ENCODE data around the gene ATP2B1.
A peak's percentile ranks its signal among the peaks of the same experiment; 100 is the strongest.

ATP2B1 gene

DNA sequence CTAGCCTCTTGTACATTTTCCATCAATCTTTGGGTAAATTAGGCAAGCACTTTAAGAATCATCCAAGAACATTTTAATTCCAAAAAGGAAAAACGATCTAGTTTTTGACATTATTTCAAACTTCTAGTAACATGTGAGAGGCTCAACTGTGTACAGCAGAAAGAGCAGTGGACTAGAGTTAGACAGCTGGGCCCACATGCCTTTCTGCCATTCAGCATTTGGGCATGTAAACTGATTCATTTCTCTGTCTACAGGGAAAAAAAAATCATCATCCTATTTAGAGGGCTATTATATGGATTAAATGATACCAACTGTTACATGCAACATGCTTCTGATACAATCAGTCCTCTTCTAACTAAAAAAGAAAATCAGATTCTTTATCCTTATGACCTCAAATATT, 17.7 kb downstream of the ATP2B1 start:
- DNase-seq: no peak

DNA sequence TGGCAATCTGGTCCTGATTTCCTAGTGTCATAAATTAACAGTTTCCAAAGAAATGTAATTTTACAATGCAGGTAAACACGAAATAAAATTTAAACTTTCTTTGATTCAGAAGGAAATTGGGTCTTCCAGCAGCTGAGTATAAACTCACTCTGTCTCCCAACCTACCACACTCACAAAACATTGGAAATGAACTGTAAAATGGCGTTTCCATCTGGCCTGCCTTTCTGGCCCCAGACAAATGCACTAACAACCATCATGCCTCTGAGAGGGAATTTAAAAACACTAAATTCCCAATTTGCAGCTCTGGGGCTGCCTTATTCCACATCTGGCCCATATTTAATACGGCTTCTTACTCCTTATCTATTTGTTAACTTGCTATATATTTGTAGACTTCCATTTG, 19.3 kb downstream of the ATP2B1 start:
- no peak for DNase-seq

DNA sequence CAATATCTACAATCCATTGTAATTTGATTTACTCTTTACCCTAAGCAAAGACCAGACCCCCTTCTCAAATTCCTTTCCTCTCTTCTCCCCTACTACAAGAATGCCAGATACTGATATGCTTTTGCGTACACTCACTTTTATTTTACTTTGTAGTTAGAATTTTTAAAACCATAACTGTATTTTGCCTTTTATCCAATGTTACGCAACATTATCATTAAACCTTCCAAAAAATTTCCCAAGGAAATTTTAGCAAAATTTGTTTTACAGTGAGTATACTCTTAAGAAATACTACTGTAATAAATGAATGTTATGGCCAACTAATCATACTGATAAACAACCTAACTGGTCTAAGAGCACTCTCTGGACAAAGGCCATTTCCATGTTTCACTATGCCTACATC, 22.3 kb downstream of the ATP2B1 start:
- no peak for DNase-seq

DNA sequence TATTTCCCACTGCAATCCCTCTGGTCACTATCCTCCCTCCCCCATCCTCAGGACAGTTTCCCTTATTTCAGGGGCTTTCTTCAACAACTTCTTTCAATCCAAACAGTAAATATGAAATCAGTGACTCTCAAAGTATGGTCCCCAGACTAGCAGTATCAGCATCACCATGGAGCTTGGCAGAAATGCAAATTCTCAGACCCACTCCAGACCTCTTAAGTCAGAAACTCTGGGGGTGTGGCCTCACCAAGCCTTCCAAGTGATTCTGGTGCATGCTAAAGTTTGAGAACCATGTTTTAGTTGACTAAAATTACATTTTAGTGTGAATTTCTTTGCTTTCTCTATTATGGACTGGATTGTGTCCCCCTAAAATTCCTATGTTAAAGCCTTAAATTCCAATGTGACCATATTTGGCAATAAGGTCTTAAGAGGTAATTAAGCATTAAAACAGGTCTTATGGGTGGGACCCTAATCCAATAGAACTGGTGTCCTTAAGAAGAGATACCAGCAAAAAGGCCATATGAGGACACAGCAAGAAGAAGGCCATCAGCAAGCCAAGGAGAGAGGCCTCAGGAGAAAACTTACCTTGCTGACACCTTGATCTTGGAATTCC, 23.2 kb downstream of the ATP2B1 start:
- DNase-seq: no peak

DNA sequence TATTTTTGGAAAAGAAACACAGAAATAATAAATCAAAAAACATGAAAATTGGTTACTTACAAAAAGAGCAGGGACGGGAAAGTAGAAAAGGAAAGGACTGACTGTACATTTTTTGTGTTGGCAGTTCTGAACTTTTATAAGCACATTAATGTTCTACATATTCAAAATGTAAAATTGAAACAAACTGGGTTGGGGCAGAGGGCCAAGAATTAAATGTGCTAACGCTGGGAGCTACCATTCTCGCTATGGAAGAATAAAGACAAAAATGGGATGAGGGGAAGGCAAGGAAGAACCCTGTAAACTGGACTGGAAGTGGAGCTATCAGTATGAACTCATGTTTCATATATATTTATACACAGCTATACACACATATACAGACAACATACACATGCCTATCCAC, 24.5 kb downstream of the ATP2B1 start:
- DNase-seq: no peak

DNA sequence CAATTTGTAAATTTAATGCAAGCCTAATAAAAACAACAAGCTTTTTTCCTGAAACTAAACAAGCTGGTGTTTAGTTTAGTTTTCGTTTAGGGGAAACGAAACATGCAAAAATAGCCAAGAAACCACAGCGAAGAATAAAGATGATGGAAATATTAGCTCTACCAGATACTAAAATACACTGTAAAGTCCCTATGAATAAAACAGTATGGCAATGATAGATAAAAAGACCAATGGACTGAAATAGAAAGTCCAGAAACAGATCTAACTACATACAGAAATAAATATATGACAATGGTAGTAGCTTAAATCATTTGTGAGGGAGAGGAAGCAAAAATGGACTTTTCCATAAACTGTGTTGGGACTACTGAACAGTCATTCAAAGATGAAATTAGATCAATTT, 26.4 kb downstream of the ATP2B1 start:
- DNase-seq: no peak

DNA sequence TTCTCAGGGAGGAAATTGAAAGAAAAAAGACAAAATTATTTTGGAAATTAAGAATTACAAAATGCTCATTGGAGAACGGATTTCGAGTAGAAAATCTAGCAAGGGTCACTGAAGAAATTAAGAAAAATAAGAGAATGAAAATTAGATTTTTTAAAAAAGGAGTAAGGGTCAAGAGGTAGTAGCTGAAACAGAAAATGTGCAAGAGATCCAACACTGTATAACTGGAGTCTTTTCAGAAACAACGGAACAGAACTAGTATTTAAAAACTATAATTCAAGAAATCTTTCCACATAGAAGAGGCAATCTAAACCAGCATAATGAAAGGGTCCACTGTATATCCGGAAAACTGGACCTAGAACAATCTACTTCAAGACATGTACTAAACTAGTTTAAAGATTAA, 28.2 kb downstream of the ATP2B1 start:
- no peak for DNase-seq

DNA sequence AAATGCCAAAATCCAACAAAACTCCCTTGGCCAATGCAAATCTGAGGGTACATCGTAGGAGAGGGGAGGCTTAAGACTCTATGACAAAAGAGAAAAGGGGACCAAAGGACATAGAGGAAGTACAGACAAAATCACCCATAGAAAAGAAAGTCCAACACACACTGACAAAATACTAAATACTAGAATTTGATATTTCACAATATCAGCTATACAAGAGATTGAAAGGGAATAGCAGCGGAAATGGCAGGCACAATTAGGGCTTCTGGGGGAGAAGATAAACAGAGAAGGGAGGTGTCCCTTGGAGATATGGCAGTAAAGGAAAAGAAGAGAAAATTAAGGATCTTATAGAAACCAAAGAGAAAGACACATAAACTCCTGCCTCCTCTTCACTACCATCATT, 29.0 kb downstream of the ATP2B1 start:
- DNase-seq: no peak

DNA sequence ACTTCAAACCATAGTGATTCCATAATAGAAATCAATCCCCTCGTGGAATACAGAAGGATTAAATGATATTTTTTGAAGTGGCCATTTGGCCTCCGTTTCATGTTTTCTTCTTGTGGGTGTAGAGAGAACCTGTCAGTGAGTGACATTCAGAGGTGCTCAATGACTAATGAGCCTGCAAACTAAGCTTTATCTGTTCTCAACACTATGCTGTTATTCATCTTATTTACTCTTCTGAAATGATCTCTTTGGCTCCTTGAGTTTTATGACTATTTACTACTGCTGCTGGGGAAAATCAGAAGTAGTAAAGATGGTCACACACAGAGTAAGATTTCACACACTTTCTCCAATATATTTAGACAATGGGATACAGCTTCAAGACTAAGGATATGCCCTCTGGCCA, 30.4 kb downstream of the ATP2B1 start:
- DNase-seq: no peak

DNA sequence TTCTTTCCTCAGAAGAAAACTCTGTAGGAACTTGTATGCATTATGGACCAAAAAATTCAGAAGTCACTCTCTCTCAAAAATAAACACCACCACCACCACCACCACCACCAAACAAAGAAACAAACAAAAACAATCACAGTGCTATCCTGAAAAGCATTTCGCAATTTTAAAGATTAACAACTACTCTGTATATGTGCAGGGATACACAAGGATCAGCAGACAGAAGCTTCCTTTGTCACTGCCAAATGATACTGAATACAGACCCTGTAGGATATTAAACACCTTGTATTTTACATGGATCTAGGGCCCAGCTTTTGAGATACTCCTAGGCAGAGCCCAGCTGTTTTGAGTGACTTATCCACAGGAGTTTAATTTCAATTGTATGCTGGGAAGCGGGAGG, 31.7 kb downstream of the ATP2B1 start:
- no peak for DNase-seq

DNA sequence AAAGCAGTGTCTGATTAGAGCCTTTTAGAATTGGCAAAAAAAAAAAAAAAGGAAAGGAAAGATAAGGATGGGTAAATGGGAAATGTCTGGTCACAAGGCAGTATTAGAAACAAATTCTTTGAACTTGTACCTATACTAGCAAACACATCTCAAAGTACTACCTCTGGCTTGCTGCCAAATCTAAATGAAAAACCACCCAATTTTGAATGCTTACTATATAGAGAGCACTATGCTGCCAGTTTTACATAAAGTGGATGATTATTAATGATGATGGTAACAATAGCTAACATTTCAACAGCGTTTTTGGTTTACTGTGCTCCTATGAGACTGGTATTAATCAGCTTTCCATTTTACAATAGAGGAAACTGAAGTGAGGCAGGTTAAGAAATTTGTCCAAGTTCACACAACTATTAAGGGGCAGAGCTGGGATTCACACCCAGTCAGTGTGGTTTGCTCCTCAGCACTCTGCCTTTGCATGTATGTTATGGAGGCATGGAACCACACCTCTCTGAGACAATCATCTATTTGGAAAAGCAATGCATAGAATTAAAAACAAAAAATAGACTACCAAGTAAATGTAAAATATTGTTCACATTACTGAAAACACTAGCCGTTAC, 34.2 kb downstream of the ATP2B1 start:
- no peak for DNase-seq

DNA sequence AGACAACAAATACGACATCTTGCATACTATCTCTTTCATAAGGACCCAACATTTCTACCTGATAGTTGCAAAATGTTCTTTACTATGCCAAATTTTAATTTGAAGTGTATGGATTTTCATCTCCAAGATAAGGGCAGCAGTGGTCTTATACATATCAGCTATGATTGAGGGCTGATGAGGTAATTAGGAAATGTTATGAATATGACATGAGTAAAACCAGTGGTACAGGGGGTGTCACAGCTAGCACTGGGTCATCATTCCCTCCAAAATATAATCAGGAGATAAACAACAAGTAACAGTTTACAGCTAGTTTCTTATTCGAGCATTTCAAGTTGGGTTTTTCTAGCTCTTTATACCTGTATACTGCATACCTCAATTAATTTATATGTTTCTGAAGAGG, 35.0 kb downstream of the ATP2B1 start:
- no peak for DNase-seq

DNA sequence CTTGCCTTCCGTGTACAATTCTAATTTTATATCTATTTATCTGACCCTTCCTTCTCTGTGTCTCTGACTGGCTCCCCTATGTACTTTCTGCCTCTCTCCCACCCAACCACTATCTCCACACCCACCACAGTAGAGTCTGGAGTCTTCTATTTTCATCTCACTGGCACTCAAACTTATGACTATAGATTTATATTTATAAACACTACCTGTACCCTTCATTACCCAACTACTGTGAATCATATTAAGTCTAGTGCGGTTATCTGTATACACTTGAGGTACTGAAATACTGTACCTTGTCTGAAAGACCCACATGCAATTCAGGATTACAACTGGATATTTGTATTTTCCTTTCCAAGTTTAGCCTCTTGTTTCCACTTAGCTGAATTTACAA, 36.1 kb downstream of the ATP2B1 start:
- DNase-seq: no peak

DNA sequence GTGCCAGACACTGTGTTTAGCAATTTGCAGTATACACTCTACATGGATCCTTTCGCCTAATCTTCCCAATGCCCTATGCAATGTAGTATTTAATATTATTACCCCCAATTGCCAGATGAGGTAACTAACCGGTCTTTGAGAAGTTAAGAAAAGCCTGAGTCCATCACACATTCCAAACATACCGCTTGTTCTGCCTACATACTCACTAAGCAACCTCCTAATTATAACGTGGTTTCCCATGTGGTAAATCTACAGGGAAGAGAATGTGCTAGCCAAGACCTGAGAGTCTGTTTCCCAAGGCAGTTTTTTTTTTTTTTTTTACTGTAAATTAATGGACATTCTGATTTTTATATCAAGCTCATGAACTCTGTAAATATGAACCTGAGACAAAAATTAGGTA, 37.2 kb downstream of the ATP2B1 start:
- no peak for DNase-seq

DNA sequence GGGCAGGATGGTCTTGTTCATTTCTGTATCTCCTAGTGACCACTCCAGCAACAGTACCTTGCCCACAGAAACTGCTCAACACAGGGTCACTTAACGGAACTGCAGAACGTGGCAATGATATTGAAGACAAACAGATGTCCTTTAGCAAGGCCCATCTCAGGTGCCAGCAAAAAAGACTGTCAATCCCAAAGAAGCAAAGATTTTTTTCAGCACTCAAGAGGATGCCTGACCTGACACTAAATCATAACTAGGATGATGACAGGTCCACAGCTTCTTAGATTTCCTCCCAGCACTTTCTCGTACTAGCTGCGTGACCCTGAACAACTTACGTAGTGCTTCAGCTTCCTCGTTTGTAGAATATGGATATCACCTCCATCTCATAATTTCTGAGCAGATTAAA, 39.4 kb downstream of the ATP2B1 start:
- DNase-seq: no peak

DNA sequence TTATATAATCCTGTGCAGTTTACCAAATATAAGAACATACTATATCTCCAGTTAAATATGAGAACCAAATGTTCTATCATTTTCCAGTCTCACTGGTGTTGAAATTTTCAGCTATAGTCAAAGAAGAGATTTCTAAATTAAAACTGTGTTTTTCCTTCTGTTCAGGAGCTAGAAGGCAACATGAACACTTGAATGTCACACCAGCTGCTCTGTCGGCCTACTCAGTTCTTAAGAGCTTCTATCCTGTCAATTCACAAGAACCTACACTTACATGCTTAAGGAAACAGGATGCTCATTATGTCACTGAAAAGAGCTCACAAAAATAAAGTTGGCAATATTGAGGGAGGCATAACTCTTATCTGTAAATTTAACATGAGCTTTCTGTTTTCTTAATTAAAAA, 43.1 kb downstream of the ATP2B1 start:
- no peak for DNase-seq

DNA sequence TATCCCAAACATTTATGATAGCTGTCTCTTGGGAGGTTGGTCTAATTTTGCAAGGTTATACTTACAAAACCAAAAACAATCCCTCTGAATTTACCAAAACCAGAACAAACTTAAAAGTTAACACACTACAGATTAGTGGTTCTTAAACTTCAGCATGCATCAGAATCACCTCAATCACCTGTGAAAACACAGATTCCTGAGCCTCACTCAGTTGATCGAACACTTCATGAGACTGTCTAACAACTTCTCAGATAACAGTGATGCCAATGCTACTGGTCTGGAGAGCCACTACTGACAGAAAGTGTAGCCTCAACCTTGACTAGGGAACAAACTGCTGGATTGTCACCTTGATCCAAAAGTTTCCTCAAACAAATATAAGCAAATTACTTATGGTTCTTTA, 44.2 kb downstream of the ATP2B1 start:
- no peak for DNase-seq

DNA sequence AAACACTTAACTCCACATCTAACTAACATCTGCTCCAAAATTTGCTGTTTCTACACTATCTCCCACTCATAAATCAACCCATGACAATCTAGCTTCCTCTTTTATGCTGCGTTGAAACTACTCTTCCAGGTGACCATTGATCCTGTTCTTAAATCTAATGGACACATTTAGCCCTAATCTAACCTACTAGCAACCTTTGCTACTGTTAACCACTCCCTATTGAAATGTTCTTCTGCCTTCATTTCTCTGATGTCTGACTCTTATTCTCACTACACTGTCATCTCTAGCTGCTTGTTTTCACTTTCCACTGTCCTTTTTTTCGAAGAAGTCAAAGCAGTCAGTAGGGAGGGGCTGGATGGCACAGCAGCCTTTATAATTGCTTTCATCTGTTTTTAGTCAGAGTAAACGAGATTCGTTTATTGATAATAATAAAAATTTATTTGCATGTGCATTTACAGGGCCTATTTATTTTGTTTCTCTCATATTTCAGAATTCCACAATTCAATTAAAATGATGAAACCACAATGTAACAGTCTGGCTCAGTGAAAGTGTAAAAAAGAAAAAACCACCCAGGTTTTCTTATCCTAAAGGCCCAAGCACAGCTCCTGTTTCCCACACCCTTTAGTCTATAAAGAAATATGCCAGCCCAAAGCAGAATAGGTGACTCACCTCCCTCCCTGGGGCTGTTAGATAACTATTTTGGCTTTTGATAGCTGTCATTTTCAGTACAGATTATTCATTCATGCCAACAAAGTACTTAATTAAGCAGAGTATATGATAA, 44.9 kb downstream of the ATP2B1 start:
- no peak for DNase-seq

DNA sequence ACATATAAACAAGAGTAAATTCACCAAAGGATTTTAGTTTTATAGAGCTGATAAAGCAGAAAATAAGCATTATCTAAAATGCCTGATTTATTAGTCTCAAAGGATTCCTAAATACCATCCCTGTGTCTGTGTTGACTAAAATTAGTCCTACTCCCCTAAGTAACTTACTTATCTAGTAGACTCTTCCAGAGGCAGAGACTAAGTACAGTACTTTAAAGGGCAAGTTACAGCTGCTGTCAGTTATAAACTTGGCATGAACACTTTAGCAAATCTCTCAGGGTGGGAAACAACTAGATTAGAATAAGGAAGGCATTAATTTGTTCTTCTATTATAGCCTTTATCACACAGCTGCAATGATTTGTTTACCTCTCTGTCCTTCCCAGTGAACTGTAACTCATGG, 46.0 kb downstream of the ATP2B1 start:
- no peak for DNase-seq

DNA sequence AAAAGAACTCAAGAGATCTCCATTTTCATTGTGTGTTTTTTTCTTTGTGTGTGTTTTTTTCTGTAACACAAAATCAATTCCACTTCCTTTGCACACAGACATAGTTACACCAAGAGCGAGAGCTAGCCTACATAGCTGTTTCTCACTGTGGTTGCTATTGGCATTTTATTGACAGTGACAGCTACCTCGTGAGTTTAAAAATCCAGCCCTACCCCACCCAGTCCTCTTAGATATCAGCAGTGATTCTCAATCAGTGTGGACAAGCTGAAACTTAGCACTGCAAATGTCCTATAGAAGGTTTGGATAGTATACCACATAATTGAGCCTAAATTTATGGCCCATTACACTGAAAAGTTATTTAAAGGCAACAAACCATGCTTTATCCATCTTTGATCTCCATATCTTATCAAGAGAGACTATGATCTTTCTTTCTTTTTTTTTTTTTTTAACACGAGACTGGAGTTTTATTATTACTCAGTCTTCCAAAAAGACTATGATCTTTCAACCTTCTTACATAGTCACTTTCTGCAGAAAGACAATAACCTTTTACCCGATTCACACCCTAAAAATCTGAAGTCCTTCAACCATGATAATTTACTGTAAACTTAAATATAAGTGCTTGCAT, 46.8 kb downstream of the ATP2B1 start:
- DNase-seq: no peak

DNA sequence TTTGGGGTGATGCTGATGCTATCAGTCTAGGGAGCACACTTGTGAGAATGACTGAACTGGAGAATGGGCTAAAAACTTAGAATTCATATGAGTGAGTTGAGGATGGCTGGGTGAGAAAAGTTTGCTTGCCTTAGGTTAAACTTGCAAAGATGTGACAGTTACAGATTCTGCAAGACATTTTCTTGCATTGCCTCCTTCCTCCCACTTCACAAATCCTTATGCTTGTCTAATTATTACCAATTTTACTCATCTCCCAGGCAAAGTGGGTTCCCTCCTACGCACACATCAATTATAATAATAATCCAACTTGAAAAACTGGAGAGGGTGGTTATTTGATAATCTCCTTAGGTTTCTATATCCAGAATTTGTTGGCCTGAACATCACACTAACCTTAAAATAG, 50.9 kb downstream of the ATP2B1 start:
- DNase-seq: no peak

DNA sequence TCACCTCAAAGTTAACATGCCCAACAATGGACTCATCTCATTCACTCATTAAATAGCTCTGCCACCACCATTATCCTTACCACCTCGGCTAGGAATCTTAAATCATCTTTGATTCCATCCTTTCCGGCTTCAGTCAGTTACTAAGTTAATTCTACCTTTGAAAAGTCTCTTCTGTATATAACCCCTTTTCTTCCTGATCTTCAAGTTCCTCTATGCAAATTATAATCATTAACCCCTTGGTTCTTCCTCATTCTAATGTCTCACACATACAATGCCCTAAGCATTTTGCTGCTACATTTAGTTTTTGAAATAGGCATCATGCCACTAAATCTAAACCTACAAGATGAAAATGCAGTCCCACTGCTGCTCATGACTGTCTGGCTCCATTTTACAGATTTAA, 51.6 kb downstream of the ATP2B1 start:
- DNase-seq: peak in 1 of 2 experiments; percentile 24

DNA sequence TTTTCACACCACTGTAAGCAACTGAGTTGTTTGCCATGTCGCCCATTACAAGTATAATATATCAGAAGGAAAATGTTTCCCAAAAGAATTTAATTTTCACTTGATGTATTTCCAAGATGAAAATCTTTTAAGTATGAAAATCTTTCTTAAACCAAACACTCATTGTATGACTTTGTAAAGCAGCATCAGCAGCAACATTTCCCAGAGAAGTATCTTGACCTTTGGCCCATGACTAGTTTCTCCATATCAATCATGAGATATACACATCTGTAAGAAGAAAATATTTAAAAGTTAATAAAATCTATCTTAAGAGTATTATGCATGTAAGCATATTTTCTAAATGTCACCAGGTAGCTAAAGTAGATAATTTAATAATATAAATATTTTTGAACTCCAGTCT, 52.8 kb downstream of the ATP2B1 start:
- DNase-seq: no peak

DNA sequence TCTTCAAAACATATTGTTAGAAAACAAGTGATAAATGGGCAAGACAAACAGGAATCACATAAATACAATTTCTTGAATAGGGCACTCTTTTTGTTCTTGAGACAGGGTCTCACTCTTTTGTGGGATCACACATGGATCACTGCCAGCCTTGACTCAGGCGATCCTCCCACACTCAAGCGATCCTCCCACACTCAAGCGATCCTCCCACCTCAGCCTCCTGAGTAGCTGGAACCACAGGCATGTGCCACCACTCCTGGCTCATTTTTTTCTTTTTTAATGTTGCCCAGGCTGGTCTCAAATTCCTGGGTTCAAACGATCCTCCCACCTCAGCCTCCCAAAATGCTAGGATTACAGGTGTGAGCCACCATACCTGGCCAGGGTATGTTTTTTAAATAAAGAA, 57.4 kb downstream of the ATP2B1 start:
- no peak for DNase-seq
